ENCODE data around the gene TRAF3IP1.

- TF ChIP-seq CTCF (IDR thresholded peaks at IDR 0.05; ENCODE audit: low read depth, low read length) (no peak), MAX (IDR thresholded peaks at IDR 0.05; ENCODE audit: low read depth, low read length) (no peak)
Measured at GRCh38 chr2:238296638-238297457, 23.5 kb upstream of the TRAF3IP1 start.

Measured in NB4 (cell line).